Measurements from ENCODE around the gene ZBTB42. TPM values are rescaled to one million over a fixed set of nuclear protein-coding genes. Genes with fewer than 3 reads are reported as not detected.

Gene ZBTB42
- total RNA-seq, 1 donor from 2014 or later: 6.9 TPM

- H3K9me3 ChIP-seq (ENCODE audit: insufficient read depth, low read depth, low read length): no peaks in the 10 kb centered on the region
- H3K36me3 Mint-ChIP-seq (ENCODE audit: low read depth, unreplicated experiment): peaks cover 3% of the 10 kb centered on the region
- peaks cover 23% of the 10 kb centered on the region for H3K4me1 ChIP-seq (ENCODE audit: insufficient read depth, low read length)
- peak within 1 kb of the TSS; percentile 89 for H3K9ac ChIP-seq (ENCODE audit: low read length)
- peak within 1 kb of the TSS; percentile 73 for H2AFZ ChIP-seq (ENCODE audit: low read depth, low read length)
- peak within 1 kb of the TSS; percentile 85 for H3K27ac Mint-ChIP-seq (ENCODE audit: unreplicated experiment)
- peak within 1 kb of the TSS; percentile 87 for H3K4me3 ChIP-seq (ENCODE audit: insufficient read depth, low read depth, low read length)
- peaks cover 25% of the 10 kb centered on the region for H3K4me1 Mint-ChIP-seq (ENCODE audit: low read depth, unreplicated experiment)
- peak within 1 kb of the TSS; percentile 95 for H3K4me3 Mint-ChIP-seq (ENCODE audit: unreplicated experiment)
- H4K20me1 ChIP-seq (ENCODE audit: insufficient read depth, low read length): peaks cover 47% of the 10 kb centered on the region
- H3K9me3 Mint-ChIP-seq (ENCODE audit: unreplicated experiment): no peaks in the 10 kb centered on the region
- no peaks in the 10 kb centered on the region for H3K36me3 ChIP-seq (ENCODE audit: insufficient read depth, low read length)
- peaks cover 3% of the 10 kb centered on the region for H3K27me3 ChIP-seq (ENCODE audit: insufficient read depth, low read length)
- DNase-seq (ENCODE audit: low read depth) (no peak), FAIRE-seq (no peak)
- H3K4me2 ChIP-seq (ENCODE audit: low read length): peak within 1 kb of the TSS; percentile 98
- no peaks in the 10 kb centered on the region for H3K27me3 Mint-ChIP-seq (ENCODE audit: low read depth, unreplicated experiment)
- H3K79me2 ChIP-seq (ENCODE audit: insufficient read depth, low read length): peaks cover 49% of the 10 kb centered on the region
- TF ChIP-seq CTCF (IDR thresholded peaks at IDR 0.05; ENCODE audit: insufficient read depth, low read depth, low read length) (no peak), EZH2 (IDR thresholded peaks at IDR 0.05; ENCODE audit: insufficient read depth, low read length) (no peak)
- H3K27ac ChIP-seq (ENCODE audit: low read depth, low read length): peak within 1 kb of the TSS; percentile 58
Measured at GRCh38 chr14:104794993-104795780, 5.7 kb upstream of the ZBTB42 start, which contains the start of gene AKT1. Gene AKT1 (minus strand): TSS chr14:104795748. CDS start chr14:104792643, 3,105 bp downstream.

GRCh38 chr14:104795781-104796686 is 4.9 kb upstream of the ZBTB42 start:
- Mint-ChIP-seq H3K36me3 (ENCODE audit: low read depth, unreplicated experiment) (peaks cover 3% of the 10 kb centered on the region), H3K4me1 (ENCODE audit: low read depth, unreplicated experiment) (peaks cover 25% of the 10 kb centered on the region), H3K27ac (ENCODE audit: unreplicated experiment) (no peak overlapping the region), H3K27me3 (ENCODE audit: low read depth, unreplicated experiment) (no peaks in the 10 kb centered on the region), H3K9me3 (ENCODE audit: unreplicated experiment) (no peaks in the 10 kb centered on the region), H3K4me3 (ENCODE audit: unreplicated experiment) (peak overlapping the region; percentile 85)
- peak overlapping the region; percentile 73 for H2AFZ ChIP-seq (ENCODE audit: low read depth, low read length)
- no peak overlapping the region for H3K27ac ChIP-seq (ENCODE audit: low read depth, low read length)
- peak overlapping the region; percentile 86 for H3K4me2 ChIP-seq (ENCODE audit: low read length)
- peaks cover 41% of the 10 kb centered on the region for H3K79me2 ChIP-seq (ENCODE audit: insufficient read depth, low read length)
- peak overlapping the region; percentile 69 for H3K9ac ChIP-seq (ENCODE audit: low read length)
- no peak for TF ChIP-seq CTCF (IDR thresholded peaks at IDR 0.05; ENCODE audit: insufficient read depth, low read depth, low read length)
- no peak for TF ChIP-seq EZH2 (IDR thresholded peaks at IDR 0.05; ENCODE audit: insufficient read depth, low read length)
- FAIRE-seq (no peak), DNase-seq (ENCODE audit: low read depth) (no peak)
- H3K4me1 ChIP-seq (ENCODE audit: insufficient read depth, low read length): peaks cover 23% of the 10 kb centered on the region
- no peaks in the 10 kb centered on the region for H3K9me3 ChIP-seq (ENCODE audit: insufficient read depth, low read depth, low read length)
- peaks cover 38% of the 10 kb centered on the region for H4K20me1 ChIP-seq (ENCODE audit: insufficient read depth, low read length)
- no peaks in the 10 kb centered on the region for H3K36me3 ChIP-seq (ENCODE audit: insufficient read depth, low read length)
- peaks cover 3% of the 10 kb centered on the region for H3K27me3 ChIP-seq (ENCODE audit: insufficient read depth, low read length)
- peak overlapping the region; percentile 39 for H3K4me3 ChIP-seq (ENCODE audit: insufficient read depth, low read depth, low read length)

Data from astrocyte (in vitro differentiated cells and primary cell).